HG02870 (cell line): Measurements from ENCODE around the gene BAG1.

Experiments
- ATAC-seq: cut with Tn5 transposase; IDR thresholded peaks from one replicate; pipeline ENCODE4 v1.9.1; 2021; ENCODE audit warnings: mild to moderate bottlenecking, moderate library complexity; ENCODE audit not compliant: unreplicated experiment

The BAG1 gene

GRCh38 chr9:33220681-33221567, 43.6 kb downstream of the BAG1 start:
- ATAC-seq, result no peak

- no peak for ATAC-seq
Observed at GRCh38 chr9:33211695-33212393, 52.7 kb downstream of the BAG1 start.

GRCh38 chr9:33210006-33210715, 54.3 kb downstream of the BAG1 start:
- ATAC-seq, result no peak

GRCh38 chr9:33209394-33209793, 55.1 kb downstream of the BAG1 start:
- ATAC-seq, result no peak

GRCh38 chr9:33202552-33203201, 61.8 kb downstream of the BAG1 start:
- peak; percentile 98 for ATAC-seq
